G401 (cell line): ENCODE results near the gene ZNF525. TPM values are rescaled to one million over a fixed set of nuclear protein-coding genes. Genes with fewer than 3 reads are reported as not detected.
A peak's percentile ranks its signal among the peaks of the same experiment; 100 is the strongest.
"Not testable (repeated sequence)": the region's sequence is repeated elsewhere in the genome, so short reads cannot be mapped to it uniquely, and the experiment has no call there.

Source experiments
- DNase-seq: peaks from one replicate; pipeline ENCODE4 v3.0.0-alpha.2; 2015; ENCODE audit warnings: low spot score
- in situ Hi-C: cut with HindIII; loops from 2 replicates; pipeline ENCODE4 v1.10.0; 2016; ENCODE audit warnings: low sequenced_read_pairs, mixed read lengths
- total RNA-seq: library from RNA; depleted of rRNA; stranded (reverse); fragments of >200 nt; shearing (Covaris generic); gene quantifications from 2 replicates; pipeline ENCODE4 v1.2.3, GENCODE V29; 2014; rRNA removed

ZNF525 gene
- total RNA-seq, 1 experiment from 2014 or later: 11.9 TPM

DNA sequence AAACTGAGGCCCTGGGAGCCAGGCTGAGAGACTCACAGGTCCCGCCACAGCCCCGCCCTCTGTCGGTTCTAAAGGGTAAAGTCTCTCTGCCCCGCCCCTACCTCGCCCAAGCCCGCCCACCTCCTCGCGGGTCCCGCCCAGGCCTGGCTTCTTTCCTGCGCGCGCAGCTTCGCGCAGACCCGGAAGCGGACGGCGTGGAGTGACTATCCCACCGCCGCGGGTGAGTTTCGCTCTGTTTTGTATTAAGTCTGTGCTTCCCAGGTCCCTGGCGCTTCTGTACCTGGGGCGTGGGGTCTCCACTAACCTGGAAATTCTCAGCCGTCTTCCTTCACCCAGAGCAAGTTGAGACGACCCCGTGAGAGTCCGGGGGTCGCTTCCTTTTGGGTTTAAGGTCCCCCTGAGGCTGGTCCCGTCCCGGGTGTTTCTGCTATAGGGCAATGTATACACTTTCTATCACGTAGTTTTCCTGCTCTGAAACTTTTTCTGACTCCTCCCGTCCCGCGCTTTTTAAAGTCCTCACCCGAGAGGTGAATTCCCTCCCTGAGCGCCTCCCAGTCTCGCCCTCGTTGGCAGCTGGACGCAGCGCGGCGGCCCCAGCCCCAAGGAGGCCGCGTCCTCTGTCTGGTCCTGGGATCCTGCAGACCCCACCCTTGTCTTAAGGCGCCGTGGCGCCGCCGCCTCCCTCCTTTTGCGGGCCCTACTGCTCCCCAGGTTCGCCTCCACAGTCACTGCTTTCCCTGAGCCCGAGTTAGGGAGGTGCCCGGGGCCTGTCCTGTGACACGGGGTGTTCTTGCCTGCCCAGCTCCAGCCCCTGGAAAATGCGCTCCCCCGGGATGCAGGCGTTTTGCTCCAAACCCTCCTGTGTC is 29.7 kb downstream of the ZNF525 start, which contains the start of gene ZNF765:
Gene ZNF765 (plus strand): TSS at position 176 of the 866 bp plus-strand sequence. CDS start 2,867 bp downstream, outside the sequence.
- peak; percentile 92 for DNase-seq
- in situ Hi-C loops: no loop called here

DNA sequence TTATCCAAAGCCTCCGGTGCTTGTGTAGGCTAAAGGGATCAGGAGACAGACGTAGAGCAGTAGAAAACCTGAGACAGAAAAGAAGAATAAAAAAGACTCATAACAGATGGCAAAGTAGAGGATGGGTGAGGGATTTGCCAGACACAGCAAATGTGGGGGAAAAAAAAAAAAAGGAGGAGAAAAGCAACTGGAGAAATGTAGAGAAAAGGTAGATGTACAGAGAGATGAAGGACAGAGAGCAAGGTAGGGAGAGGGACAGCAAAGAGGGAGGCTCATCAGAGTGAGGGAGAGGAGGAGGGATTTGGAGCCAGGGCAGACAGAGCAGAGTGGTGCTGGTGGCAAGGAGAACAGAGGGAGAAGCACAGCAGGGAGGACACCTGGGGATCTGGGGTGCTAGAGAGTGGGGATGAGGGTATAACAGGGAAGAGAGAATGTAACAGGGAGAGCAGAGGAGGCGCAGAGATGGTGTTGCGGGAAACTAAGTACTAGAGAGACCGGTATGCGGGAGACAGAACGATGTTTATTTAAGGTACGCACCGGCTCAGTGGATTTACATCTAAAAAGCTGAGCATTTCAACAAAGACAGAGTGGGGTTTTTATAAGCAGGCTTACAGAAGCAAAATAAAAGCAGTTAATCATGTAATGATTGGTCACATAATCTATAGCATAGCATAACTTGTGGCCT is 30.5 kb downstream of the ZNF525 start:
- DNase-seq: peak; percentile 44
- in situ Hi-C loops: not testable (repeated sequence)

DNA sequence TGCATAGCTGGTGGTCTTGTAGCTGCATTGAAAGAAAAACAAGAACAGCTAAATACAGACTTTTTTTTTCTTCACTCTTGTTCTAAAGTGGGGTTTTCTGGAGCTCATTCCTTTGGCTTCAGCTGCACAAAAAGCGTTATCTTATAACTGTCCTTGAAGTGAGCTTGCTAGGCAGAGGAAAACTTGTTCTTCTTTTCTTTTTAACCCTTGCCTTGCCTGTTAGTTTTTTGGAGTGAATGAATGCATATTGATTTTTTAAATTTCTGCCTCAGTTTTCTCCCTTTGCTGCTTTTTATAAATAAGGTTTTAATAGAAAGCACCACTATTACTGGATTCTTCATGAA is 31.0 kb downstream of the ZNF525 start:
- in situ Hi-C loops: no loop called here

DNA sequence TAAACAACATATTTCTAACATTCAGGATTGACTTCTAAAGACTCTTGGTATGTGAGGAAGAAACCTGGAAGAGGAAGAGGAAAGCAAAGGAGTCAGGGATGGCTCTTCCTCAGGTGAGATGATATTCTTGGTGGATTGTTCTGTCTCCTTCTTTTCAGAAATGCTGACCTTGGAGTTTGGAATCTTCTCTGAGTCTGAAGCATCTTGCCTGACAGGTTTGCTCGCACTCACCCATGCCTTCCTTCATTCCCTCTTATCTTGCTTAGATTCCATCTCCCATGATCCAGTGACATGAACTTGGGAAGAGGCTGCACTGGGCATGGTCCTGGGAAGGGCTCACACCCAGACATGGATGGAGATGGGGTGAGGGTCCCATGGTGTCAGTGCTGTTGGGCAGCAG is 32.4 kb downstream of the ZNF525 start:
- in situ Hi-C loops, DNase-seq: not testable (repeated sequence)

More for the DNA sequence above, 31.0 kb downstream of the ZNF525 start:
- DNase-seq: peak; percentile 1

DNA sequence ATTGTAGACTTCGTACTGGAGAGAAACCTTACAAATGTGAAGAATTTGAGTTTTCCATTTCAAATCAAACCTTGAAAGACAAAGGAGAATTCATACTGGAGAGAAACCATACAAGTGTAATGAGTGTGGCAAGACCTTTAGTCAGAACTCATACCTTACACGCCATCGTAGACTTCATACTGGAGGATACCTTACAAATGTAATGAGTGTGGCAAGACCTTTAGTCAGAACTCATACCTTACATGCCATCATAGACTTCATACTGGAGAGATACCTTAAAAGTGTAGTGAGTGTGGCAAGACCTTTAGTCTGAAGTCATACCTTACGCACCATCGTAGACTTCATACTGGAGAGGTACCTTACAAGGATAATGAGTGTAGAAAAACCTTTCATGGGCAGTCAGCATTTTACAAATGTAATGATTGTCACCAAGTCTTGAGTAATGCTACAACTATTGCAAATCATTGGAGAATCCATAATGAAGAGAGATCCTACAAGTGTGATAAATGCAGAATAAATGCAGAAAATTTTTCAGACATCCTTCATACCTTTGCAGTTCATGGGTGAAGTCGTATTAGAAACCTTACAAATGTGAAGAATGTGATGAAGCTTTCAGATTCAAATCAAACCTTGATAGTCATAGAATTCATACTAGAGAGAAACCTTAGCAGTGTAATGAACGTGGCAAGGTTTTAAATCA is 44.1 kb downstream of the ZNF525 start:
- in situ Hi-C loops: no loop called here

DNA sequence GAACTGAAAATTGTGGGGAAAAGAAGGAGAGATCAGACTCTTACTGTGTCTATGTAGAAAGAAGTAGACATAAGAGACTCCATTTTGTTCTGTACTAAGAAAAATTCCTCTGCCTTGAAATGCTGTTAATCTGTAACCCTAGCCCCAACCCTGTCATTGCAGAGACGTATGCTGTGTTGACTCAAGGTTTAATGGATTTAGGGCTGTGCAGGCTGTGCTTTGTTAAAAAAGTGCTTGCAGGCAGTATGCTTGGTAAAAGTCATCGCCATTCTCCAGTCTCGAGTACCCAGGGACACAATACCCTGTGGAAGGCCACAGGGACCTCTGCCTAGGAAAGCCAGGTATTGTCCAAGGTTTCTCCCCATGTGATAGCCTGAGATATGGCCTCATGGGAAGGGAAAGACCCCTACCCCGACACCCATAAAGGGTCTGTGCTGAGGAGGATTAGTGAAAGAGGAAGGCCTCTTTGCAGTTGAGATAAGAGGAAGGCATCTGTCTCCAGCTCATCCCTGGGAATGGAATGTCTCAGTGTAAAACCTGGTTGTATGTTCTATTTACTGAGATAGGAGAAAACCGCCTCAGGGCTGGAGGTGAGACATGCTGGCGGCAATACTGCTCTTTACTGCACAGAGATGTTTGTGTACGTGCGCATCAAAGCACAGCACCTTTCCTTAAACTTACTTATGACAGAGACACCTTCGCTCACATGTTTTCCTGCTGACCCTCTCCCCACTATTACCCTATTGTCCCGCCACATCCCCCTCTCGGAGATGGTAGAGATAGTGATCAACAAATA is 55.2 kb downstream of the ZNF525 start:
- DNase-seq, in situ Hi-C loops: not testable (repeated sequence)

More for the DNA sequence above, 44.1 kb downstream of the ZNF525 start:
- no peak for DNase-seq

DNA sequence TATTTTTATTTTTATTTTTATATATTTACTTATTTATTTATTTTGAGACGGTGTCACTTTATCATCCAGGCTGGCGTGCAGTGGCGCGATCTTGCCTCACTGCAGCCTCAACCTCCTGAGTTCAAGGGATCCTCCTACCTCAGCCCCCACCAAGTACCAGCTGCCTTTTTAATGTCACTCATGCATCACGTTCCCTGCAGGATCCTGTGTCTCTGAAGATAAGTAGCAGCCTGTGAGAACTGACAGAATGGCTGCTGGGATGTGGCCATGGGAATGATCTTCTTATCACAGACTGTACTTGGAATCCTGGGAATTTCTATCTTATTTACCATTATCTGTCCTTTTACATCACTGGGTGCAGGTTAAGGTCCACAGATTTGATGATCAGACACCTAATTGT is 57.0 kb downstream of the ZNF525 start:
- DNase-seq: no peak
- in situ Hi-C loops: no loop called here

DNA sequence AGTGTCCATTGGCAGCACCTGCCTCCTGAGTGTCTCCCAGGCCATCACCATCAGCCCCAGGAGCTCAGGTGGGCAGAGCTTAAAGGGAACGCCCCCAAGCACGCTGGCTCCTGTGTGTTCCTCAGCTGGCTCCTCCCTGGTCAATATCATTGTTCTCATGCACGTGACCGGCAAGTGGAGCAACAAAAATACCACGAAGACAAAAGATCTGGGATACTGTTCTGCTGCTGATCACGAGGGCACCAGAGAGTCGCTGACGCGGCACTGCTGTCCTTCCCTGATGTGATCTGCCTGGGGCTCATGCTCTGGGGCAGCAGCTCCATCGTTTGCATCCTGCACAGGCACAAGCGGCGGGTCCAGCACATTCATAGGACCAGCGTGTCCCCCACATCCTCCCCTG is 57.6 kb downstream of the ZNF525 start:
- in situ Hi-C loops: not testable (repeated sequence)

DNA sequence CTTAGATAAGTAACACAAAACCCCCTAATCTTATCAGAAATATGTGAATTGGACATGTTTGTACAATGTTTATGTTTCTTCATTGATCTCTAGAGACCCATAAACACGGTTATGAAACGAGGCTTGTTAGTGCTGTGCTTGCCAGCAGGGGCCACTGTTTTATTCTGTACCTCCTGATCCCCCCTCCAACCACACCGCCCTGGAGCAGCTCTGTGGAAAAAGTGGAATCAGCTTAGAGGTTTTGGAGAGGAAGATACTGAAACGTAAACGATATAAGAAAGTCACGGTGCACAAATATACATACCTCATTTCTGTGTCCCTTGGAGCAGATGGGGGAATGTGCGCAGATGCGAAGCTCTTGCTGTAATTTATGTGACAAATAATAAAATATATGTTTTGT is 58.2 kb downstream of the ZNF525 start:
- in situ Hi-C loops: not testable (repeated sequence)
- peak; percentile 40 for DNase-seq

More for the DNA sequence above, 57.6 kb downstream of the ZNF525 start:
- DNase-seq: not testable (repeated sequence)

DNA sequence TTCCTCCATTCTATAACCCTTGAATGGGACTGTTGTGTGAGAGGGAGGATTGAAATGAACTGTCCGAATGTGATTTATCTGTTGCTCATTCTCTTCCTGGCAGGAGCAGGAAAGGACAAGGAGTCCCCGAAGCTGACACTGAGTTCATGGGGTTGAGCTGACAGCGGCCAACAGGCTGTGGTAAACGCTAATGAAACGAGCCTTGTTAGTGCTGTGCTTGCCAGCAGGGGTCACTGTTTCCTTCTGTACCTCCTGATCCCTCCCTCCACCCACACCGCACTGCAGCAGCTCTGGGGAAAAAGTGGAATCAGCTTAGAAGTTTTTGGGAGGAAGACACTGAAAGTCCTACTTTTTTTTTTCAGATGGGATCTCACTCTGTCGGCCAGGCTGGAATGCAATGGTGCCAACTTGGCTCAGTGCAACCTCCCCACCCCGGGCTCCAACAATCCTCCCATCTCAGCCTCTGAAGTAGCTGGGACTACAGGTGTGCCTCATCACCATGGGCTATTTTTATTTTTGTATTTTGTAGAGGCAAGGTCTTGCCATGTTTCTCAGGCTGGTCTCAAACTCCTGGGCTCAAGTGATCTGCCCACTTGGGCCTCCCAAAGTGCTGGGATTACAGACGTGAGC is 59.6 kb downstream of the ZNF525 start:
- in situ Hi-C loops: no loop called here
- DNase-seq: peak; percentile 75

DNA sequence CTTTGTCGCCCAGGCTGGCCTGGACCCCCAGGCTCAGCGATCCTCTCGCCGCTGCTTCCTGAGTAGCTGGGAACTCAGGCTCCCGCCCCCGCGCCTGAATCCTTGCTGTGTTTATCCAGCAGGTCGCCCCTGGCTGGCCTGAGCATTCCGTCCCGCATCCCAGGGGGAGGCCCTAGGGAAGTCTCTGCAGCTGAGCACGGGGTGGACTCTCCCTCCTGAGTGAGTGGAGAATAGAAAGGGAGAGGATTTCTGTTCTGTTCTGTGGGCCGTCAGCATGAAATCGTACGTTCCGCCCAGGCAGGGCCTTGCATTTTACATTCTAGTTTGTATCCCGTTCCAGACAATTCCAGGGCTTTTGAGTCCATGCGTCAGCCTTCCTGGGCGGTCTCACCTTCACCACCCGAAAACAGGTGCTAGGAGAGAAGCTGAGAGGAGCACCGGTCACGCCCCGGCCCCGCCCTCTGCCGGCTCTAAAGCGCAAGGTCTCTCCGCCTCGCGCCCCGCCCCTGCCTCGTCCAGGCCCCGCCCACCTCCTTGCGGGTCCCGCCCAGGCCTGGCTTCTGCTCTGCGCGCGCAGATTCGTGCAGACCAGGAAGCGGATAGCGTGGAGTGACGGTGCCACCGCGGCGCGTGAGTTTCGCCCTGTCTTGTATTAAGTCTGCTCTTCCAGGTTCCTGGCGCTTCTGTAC is 66.0 kb downstream of the ZNF525 start, which contains the start of gene ZNF761:
Gene ZNF761 (plus strand): TSS at position 586 of the 689 bp plus-strand sequence. CDS start 15,285 bp downstream, outside the sequence.
- peak; percentile 95 for DNase-seq
- in situ Hi-C loops: no loop called here

DNA sequence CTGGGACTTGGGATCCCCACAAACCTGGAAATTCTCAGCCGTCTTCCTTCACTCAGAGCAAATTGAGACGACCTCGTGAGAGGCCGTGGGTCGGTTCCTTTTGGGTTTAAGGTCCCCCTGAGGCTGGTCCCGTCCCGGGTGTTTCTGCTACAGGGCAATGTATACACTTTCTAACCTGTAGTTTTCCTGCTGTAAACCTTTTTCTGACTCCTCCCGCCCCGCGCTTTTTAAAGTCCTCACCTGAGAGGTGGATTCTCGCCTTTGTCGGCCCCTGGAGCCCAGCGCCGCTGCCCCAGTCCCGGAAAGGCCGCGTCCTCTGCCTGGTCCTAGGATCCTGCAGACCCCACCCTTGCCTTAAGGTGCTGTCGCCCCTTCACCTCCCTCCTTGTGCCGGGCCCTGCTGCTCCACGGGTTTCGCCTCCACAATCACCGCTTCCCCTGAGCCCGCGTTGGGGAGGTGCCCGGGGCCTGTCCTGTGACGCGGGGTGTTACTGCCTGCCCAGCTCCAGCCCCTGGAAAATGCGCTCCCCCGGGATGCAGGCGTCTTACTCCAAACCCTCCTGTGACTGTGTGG is 66.7 kb downstream of the ZNF525 start:
- in situ Hi-C loops: no loop called here
- DNase-seq: peak; percentile 17

Other genes with a start within 250 kb of the ZNF525 start
- gene ZNF415, start 232.8 kb upstream of the ZNF525 start, total RNA-seq: 2.3 and 3.6 TPM in 2 replicates
- gene ZNF347, start 206.7 kb upstream of the ZNF525 start, total RNA-seq: 3.3 and 4.9 TPM in 2 replicates
- not detected in 2 replicates for gene ZNF665, start 172.3 kb upstream of the ZNF525 start, total RNA-seq
- not detected in 2 replicates for gene ZNF677, start 110.8 kb upstream of the ZNF525 start, total RNA-seq
- gene VN1R2, start 107.4 kb upstream of the ZNF525 start, total RNA-seq: not detected in 2 replicates
- gene VN1R4, start 98.0 kb upstream of the ZNF525 start, total RNA-seq: not detected in 2 replicates
- gene ZNF845, start 32.0 kb upstream of the ZNF525 start, total RNA-seq: 10.0 and 11.5 TPM in 2 replicates
- 10.3 and 13.8 TPM in 2 replicates for gene ZNF765, start 29.4 kb downstream of the ZNF525 start, total RNA-seq
- 10.3 and 17.7 TPM in 2 replicates for gene ZNF761, start 66.3 kb downstream of the ZNF525 start, total RNA-seq
- 0.37 and 0.75 TPM in 2 replicates for gene ZNF813, start 102.0 kb downstream of the ZNF525 start, total RNA-seq
- gene ZNF331, start 172.4 kb downstream of the ZNF525 start, total RNA-seq: 4.2 and 10.6 TPM in 2 replicates